Measurements from ENCODE around the gene NQO2.
"Not testable (repeated sequence)": the region's sequence is repeated elsewhere in the genome, so short reads cannot be mapped to it uniquely, and the experiment has no call there.

Gene NQO2

DNA sequence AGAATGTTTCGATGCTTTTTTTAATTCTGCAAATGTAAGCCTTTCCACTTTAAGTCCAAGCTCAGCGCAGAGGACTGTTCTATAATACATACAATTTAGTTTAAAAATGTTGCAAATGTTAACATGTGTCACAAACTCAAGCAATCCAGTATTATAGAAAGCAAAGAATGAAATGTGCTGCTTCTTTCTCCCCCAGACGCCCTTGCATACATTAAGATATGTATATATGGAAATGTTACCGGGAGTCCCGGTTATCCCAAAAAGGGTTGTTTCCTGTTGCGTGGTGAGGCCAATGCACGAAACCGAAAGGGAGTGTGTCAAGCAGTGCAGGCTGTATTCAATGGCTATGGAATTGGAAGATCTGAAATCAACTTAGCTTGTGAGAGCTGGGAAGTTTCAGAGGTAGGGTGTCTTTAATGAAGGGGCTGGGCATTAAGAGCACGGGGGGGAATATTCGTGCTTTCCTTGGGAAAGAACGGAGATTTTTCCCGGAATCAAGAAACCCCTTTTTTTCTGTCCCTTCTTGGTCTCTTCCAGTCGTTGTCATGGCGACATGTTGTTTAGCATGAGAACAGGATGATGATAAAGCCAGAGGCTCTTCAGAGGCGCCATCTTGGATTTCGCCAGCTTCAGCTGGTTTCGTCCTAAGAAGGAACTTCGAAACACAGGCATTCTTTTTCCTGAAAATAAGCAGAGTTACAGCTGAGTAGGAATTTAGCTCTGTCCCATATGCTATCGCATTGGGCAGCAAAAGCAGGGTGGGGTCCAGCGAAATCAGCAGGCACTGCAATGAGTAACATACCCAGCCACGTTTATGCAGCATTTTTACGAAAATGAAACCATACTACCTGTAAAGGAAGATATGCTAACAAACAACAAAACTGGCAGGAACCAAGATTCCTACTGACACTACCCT is 10.1 kb upstream of the NQO2 start:
- DNase-seq (ENCODE audit: low read depth, low spot score): peak; percentile 97

DNA sequence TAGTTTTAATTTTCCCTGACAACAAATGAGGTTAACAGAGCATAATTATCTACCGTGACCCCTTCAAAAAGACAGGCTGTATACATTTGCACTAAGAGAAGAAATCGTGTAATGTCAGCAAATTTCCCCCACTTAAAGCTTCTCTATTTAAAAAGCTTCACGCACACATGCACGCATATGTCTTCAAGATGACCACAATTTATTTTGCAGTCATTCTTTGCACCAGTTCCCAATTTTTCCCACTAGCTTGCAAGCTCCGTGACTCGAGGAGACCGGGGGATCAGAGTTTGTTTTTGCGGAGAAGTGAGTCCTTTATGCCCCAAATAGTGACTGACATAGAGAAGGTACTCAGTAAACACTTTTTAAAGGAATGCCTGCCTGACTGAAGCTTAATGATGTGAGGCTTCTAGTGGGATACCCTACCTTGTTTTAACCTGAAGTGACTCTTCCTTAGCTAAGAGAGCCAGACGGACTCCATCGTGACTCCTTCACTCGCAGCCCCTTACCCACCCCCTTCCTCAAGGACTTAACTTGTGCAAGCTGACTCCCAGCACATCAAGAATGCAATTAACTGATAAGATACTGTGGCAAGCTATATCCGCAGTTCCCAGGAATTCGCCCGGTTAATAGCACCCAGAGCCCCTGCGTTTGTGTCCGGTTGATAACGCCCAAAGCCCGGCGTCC is 9.3 kb upstream of the NQO2 start:
- DNase-seq (ENCODE audit: low read depth, low spot score): peak; percentile 64

DNA sequence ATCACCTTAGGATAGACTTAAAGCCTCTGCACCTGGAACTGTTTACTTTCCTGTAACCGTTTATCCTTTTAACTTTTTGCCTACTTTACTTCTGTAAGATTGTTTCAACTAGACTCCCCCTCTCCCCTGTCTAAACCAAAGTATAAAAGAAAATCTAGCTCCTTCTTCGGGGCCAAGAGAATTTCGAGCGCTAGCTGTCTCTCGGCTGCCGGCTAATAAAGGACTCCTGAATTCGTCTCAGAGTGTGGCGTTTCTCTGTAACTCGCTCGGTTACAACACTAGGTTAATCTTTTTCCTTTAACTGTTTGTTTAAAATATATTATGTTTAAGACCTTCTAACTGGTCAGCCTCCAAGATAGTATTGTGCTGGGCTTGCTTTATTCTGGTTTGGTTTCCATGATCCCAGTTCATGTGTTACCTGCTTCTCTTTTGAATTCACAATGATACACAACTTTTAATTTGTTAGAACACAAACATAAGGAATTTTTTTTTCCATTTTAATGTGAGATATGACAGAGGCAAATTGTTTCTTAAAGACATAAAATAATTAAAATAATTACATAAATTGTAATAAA is 8.7 kb upstream of the NQO2 start:
- DNase-seq (ENCODE audit: low read depth, low spot score): no peak

DNA sequence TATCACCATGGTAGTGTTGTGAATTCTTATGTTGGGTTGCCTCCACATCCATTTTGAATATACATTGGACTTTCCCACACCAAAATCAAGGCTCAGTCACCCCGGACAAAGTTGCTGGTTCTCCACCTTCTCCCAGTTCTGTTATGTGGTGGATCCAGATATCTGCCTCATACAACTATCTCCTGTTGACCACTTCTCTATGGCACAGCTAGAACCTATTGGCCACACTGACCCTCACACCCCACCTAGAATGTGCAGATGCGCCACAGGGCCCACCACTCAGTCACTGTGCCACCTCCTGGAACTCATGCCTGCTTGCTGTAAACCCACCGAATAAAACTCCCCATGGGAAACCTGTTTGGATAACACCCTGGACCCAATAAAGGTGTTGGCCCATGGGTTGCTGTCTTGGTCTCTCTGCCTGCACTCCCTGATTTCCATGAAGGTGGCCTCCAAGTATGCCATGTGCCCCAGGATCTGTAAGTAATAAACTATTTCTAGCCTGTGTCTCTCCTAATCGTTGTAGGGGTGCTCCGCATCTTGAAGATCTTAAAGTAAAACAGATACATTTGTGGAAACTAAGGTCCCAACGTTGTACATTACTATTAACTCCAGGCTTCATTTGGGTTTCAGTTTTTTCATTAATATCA is 7.2 kb upstream of the NQO2 start:
- DNase-seq (ENCODE audit: low read depth, low spot score): no peak

DNA sequence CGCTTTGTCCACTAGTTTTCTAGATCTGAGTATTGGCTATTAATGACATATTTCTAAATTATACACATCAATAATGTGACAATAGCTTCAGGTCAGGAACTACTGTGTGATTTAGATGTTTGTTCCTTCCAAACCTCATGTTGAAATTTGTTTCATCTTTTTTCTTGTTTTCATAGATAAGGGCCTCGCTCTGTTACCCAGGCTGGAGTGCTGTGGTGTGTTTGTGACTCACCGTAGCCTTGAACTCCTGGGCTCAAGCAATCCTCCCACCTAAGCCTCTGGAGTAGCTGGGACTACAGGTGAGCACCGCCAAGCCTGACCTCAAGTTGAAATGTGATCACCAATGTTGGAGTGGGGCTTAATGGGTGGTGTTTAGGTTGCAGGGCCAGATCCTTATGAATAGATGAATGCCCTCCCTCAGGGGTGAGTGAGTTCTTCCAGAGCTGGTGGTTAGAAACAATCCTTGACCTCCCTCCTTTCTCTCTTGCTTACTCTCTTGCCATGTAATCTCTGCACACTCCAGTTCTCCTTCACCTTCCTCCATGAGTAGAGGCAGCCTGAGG is 5.9 kb upstream of the NQO2 start:
- no peak for DNase-seq (ENCODE audit: low read depth, low spot score)

DNA sequence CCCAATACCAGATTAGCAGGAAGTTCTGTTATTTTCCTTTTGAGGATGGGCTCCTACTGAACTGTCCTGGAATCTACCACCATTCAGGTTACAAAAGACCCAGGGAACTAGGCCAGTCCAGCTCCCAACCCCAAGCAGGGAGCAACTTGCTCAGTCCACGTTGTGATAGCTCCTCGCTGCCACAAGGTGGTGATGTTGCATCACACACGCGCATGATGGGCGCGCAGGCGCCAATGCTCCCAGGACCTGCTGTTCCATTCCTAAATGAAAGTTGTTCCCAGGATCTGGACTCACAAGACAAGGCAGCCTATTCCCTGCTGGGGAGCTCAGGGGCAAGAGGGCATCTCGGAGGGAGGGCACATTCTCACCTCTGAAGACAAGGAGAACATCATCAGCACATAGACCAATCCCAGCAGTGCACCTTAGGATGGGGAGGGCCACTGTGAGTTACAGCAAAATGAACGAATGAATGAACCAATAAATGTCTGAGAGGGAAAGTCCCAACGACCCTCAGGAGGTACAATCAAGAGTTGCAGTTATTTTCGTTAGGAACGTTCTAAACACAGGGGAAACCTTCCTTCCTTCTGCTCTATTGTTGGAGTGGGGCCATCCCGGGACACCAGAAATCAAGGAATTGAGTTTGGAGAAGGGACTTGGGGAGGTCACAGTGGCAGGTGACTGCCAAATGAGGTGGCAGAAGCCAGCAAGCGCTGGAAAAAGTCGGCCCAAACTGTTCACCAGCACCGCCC is 1.3 kb upstream of the NQO2 start:
- peak; percentile 23 for DNase-seq (ENCODE audit: low read depth, low spot score)

DNA sequence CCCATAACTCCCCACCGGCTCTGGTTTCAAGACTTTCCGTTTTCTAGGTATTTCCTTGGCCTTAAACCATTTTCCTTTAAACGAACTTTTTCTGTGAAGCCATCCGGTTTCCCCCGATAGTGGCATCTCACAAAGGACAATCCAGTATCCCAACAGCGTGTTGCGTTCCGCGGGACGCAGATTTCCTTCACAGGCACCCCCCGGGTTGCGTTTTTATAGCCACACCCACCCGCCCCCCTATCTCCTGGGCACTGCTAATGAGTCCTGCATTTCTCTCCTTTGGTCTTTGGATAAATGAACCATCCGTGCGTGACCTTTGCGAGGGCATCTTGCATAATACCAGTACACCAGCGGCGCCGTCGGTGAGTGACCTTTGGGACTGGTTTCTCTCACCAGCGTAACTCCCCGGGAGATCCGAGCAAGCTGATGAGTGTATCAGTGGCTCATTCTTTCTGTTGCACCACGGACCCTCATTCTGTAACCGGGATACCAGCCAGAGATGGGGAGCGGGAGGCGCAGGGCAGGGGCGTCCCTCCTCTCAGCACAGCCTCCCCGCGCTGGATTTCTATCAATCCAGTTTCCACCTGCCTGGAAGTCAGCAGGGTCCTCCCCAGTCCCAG is 586 bp upstream of the NQO2 start:
- peak; percentile 20 for DNase-seq (ENCODE audit: low read depth, low spot score)

DNA sequence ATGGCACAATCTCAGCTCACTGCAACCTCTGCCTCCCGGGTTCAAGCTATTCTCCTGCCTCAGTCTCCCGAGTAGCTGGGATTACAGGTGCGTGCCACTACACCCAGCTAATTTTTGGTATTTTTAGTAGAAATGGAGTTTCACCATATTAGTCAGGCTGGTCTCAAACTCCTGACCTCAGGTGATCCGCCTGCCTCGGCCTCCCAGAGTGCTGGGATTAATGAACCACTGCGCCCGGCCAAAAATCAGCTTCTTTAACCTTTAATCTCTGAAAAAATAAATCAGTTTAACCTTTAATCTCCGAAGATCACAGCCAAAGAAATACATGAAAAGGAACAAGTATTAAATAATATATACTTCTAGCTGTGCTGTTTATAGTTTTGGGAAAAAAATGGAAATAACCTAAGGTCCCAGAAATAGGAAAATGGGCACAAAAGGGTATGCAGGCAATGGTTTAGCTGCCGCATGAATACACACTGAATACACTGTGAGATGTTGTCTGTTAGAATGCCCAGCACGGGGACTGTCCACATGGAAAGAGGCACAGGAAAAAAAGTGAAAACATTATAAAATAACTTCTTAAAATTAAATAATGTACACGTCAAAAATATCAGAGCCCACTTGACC is 1.6 kb downstream of the NQO2 start:
- DNase-seq (ENCODE audit: low read depth, low spot score): no peak

DNA sequence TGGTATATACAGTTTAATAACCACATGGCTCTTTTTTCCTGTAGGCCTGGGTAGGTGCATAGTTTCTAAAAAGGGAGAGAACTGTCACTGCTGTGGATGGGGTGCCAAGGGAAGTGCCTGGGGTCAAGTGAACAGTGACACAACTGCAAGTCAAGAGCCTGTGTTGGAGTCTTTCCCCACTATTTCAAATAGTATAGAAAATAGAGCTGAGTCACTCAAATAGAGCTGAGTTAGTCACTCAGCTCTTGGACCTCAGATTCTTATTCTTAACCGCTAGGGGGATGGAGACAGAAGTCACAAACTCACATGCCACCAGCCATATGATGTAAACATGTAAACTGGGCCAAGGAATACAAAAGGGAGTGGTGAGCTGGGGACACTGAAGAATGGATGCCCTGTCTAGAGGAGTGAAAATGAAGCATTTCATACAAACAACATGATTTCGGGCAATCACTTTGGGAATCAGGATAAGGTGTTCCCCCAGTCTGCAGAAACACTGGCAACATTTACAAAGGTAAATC is 2.1 kb downstream of the NQO2 start:
- peak; percentile 77 for DNase-seq (ENCODE audit: low read depth, low spot score)

DNA sequence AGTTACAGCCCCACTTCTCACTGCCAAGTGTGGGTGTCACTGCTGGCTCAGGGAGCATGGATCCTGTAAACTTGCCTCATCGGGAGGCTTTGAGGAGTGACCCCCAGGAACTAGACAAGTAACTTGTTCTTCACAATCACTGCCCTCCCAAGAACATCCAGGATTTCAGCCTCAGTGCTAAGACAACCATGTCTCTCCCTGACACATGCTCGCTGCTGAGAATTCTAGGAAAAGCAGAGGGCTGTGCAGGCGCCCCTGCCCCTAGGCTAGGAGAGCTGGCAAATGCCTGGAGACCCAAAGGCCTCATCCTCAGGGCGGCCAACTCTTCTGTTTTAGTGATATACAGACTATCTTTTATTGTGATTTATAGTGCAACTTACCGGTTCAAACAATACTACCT is 3.5 kb downstream of the NQO2 start:
- not testable (repeated sequence) for DNase-seq (ENCODE audit: low read depth, low spot score)

DNA sequence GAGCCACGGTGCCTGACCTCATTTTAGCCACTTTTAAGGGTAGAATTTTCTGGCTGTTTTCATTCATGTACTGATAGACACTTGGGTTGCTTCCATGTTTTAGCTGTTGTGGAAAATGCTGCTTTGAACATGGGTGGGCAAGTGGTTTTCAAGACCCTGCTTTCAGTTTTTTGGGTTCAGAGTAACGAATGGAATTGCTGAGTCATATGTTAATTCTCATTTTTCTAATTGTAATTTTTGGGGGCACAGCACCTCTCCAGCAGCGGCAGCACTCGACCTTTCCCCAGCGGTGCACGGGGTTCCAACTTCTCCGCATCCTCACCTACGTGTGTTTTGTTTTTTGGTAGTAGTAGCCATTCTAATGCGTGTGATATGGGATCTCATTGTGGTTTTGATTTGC is 5.4 kb downstream of the NQO2 start:
- DNase-seq (ENCODE audit: low read depth, low spot score): no peak

DNA sequence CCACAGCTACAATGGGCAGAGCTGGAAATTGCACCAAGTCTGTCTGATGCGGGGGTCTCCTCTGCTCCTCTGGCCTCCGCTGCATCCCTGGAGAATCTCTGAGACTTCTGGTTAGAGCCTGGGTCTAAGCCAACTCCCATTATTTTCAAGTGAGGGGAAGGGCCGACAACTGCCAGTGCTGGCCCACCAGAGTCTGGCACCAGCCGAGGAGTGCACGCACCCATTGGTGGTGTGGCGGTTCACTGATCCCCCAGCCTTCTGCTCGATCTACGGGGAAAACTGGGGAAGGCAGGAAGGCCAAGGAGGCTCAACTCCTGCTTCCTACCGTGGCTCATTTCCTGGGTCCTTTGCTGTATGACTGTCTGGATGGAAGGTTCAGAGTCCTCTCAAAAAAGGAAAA is 6.2 kb downstream of the NQO2 start:
- DNase-seq (ENCODE audit: low read depth, low spot score): no peak

DNA sequence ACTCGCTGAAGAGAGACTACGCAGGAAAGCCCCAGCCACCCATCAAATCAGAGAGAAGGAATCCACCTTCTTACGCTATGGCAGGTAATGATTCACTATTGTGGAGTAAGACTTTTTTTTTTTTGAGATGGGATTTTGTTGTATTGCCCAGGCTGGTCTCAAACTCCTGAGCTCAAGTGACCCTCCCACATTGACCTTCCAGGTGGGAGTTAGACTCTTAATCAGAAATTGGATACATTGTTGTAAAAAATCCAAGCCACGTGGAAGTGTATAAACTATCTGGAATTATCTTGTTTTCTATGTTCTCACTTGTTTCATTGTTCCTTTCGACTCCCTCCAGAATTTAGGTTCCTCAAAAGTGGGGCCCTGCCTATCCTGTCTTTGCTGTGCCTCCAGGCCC is 6.8 kb downstream of the NQO2 start:
- no peak for DNase-seq (ENCODE audit: low read depth, low spot score)

DNA sequence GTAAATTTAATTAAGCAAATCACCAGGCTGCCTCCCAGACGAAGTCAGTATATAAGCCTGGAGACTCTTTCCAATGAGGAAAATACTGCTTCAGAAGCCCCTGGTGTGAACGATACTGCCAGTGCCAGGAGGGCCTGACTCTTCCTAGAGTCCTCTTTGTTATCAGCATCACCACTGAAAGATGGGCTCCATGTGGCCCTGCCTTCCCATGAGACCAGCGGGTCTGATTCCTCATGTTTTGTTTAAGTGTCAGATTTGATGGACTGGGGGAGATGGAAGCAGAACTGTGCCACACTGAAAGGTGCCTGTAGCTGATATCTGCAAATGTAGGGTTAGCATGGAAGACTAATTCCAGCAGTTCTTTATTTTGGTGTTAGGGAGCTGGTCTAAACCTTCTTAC is 7.9 kb downstream of the NQO2 start:
- DNase-seq (ENCODE audit: low read depth, low spot score): no peak

DNA sequence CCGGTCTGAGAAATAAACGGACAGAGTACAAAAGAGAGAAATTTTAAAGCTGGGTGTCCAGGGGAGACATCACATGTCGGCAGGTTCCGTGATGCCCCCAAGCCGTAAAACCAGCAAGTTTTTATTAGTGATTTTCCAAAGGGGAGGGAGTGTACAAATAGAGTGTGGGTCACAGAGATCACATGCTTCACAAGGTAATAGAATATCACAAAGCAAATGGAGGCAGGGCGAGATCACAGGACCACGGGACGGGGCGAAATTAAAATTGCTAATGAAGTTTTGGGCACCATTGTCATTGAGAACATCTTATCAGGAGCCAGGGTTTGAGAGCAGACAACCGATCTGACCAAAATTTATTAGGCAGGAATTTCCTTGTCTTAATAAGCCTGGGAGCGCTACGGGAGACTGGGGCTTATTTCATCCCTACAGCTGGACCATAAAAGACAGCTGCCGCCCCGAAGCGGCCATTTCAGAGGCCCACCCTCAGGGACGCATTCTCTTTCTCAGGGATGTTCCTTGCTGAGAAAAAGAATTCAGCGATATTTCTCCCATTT is 9.1 kb downstream of the NQO2 start:
- DNase-seq (ENCODE audit: low read depth, low spot score): not testable (repeated sequence)

DNA sequence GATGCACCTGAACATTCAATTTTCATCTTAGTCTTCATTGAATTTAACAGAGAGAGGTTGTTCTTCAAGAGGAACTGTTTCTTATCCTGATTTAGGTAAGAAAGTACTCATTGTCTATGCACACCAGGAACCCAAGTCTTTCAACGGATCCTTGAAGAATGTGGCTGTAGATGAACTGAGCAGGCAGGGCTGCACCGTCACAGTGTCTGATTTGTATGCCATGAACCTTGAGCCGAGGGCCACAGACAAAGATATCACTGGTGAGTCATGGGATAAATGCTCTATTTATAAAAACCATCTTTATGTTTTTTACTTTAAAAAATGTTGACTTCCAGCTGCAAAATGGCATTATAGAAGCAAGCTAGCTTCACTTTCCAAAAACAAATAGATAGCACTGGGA is 10.2 kb downstream of the NQO2 start:
- DNase-seq (ENCODE audit: low read depth, low spot score): no peak

DNA sequence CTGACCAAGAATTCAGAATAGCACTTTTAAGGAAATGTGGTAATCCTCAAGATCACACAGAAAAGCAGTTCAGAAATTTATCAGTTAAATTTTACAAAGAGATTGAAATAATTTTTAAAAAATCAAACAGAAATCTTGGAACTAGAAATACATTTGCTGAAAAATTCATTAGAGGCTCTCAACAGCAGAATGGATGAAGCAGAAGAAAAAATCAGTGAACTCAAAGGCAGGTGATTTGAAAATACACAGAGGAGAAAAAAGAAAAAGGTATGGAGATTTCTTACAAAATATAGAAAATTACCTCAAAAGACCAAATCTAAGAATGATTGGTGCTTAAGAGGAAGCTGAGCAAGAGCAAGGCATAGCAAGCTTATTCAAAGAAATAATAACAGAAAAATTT is 11.5 kb downstream of the NQO2 start:
- no peak for DNase-seq (ENCODE audit: low read depth, low spot score)

DNA sequence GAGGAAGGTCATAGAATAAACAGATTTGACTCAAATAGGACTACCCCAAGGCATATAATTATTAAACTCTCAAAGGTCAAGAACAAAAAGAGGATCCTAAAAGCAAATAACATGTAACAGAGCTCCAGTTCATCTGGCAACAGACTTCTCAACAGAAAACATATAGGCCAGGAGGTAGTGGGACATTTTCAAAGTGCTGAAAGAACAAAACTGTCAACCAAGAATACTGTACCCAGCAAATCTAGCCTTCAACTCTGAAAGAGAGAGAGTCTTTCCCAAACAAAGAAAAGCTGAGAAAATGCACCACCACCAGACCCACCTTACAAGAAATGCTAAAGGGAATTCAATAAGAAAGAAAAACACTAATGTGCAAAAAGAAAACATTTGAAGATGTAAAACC is 11.9 kb downstream of the NQO2 start:
- no peak for DNase-seq (ENCODE audit: low read depth, low spot score)

DNA sequence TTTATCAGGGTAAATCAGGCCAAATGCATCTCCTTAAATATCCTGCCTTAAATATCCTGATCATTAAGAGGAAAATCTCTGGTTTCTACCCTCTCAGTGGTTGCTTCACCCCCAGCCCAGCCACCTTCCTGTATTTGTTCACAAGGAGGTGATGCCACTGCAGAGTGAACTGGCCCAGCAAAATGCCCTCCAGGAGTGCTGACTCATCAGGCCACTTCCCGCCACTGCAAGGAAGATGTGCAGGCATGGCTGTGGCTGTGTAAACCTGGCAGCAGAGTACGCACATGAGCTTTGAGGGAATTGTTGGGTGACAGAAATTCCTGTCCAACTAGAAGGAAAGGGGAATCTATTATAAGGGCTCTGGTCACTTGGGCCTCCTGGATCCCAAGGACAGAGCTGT is 13.8 kb downstream of the NQO2 start:
- peak; percentile 63 for DNase-seq (ENCODE audit: low read depth, low spot score)
